Neural progenitor cell (in vitro differentiated cells): ENCODE data around the gene WDR35.
"Not testable (repeated sequence)": the region's sequence is repeated elsewhere in the genome, so short reads cannot be mapped to it uniquely, and the experiment has no call there.

Experiments
- CTCF ChIP-seq: fragments of 200-600 bp; sonication (generic); IDR thresholded peaks from 2 replicates; pipeline ENCODE4 v1.5.1; 2017; ENCODE audit warnings: antibody characterized with exemption, mild to moderate bottlenecking
- EZH2 ChIP-seq: fragments of 200-600 bp; sonication (generic); IDR thresholded peaks from 2 replicates; pipeline ENCODE4 v1.6.1; 2017; ENCODE audit warnings: antibody characterized with exemption, mild to moderate bottlenecking, moderate library complexity
- EZH2phosphoT487 ChIP-seq: fragments of 200-600 bp; sonication (generic); IDR thresholded peaks from 2 replicates; pipeline ENCODE4 v1.6.1; 2017; ENCODE audit warnings: antibody characterized with exemption

- TF ChIP-seq CTCF, EZH2, EZH2phosphoT487: not testable (repeated sequence)
Observed at GRCh38 chr2:19880191-19880590, 109.7 kb downstream of the WDR35 start.
